HG03175 (cell line): Measurements from ENCODE around the gene CYP4F8.

Experiments used
- ATAC-seq: cut with Tn5 transposase; IDR thresholded peaks from one replicate; pipeline ENCODE4 v1.9.1; 2021; ENCODE audit warnings: mild to moderate bottlenecking, moderate library complexity; ENCODE audit not compliant: unreplicated experiment

Gene CYP4F8

DNA sequence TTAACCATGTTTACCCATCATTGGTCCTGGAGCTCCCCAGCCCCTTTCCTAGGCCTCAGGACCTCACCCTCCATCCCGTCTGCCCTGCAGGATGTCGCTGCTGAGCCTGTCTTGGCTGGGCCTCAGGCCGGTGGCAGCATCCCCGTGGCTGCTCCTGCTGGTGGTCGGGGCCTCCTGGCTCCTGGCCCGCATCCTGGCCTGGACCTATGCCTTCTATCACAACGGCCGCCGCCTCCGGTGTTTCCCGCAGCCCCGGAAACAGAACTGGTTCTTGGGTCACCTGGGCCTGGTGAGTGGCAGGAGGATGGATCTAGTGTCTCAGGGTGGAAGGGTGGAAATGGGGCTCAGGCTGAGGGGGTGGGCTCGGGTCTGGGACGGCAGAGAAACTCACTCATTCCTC is 508 bp downstream of the CYP4F8 start:
- no peak for ATAC-seq

DNA sequence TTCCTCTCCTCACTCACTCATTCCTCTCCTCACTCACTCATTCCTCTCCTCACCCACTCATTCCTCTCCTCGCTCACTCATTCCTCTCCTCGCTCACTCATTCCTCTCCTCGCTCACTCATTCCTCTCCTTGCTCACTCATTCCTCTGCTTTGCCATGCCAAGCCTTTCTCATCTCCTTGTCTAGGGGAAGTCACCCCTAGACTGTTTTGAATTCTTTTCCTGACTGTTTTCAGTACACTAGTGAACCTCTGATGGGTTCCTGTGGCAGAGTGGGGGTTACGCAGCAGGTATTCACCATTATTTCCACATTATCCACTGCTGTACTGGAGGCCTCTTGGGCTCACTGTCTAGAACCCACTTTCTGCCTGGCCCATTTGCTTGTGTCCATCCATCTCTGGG is 1.2 kb downstream of the CYP4F8 start:
- no peak for ATAC-seq

DNA sequence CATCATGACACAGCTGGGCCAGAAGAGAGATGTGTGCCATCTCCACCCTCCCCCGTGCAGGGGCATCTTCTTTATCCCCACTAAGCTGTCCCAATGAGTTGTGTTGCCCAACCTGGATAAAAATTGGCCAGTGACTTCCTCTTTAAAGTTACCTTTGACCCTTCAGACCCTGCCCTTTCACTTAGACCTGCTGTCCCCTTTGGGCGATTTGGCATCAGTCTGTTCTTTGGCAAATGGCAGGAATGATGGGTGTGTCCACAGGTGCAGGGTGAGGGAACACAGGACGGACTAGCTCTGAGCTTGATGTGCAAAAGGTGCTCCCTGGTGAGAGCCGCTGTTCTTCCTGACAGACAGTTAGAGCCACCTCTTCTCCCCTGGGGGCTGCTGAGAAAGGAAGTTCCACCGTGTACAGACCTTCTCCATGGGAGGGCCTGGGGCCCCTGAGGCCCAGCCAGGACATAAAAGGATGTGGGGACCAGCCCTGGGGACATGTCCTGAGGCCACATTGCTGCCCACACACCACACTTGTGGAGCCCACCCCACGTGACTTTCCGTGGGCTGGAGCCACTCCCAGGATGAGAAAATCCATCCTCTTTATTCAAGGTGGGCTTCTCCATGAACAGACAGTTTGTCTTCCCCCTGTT is 1.7 kb downstream of the CYP4F8 start:
- no peak for ATAC-seq

DNA sequence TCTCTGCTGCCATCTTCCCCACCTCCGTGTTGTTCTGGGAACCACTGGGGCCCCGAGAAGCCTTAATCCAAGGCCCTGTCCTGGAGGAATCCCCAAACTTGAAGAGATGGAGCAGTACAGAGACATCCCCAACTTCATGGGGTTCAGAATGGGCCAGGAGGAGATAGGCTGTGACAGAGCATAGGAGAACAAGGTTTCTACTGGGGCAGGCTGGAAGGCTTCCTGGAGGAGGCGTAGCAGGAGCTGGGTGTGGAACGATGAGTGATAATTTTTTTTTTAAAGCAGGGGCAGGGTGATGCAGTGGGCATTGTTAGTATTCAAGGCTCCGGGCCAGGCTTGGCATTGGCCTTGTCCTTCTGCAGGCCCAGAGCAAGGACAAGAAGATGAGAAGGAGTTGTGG is 3.3 kb downstream of the CYP4F8 start:
- no peak for ATAC-seq

DNA sequence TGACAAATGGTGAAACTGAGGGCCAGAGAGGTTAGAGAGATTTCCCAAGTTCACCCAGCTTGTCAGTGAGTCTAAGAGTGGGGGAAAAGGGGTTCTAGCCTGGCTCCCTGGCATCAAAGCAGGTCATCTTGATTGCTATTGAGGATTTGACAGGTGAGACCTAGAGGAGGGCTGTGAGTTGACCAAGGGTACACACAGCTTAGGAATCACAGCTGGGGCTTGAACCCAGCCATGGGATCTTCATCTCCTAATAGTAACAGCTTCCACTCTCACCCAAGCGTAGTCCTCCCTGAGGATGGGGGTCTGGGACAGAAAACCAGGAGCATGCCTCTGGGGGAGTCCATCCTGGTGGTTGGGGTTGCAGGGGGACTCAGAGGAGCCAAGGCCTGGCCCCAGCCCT is 6.8 kb downstream of the CYP4F8 start:
- ATAC-seq, result no peak

DNA sequence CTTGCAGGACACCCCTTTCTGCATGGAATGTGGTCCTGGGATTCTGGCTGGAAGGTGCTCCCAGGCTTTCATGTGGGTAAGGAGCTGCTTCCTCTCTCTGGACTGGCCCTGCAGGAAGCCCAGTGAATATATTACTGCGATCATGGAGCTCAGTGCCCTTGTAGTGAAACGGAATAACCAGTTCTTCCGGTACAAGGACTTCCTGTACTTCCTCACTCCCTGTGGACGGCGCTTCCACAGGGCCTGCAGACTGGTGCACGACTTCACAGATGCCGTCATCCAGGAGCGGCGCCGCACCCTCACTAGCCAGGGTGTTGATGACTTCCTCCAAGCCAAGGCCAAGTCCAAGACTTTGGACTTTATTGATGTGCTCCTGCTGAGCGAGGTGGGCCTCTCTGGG is 8.0 kb downstream of the CYP4F8 start:
- ATAC-seq, result no peak

DNA sequence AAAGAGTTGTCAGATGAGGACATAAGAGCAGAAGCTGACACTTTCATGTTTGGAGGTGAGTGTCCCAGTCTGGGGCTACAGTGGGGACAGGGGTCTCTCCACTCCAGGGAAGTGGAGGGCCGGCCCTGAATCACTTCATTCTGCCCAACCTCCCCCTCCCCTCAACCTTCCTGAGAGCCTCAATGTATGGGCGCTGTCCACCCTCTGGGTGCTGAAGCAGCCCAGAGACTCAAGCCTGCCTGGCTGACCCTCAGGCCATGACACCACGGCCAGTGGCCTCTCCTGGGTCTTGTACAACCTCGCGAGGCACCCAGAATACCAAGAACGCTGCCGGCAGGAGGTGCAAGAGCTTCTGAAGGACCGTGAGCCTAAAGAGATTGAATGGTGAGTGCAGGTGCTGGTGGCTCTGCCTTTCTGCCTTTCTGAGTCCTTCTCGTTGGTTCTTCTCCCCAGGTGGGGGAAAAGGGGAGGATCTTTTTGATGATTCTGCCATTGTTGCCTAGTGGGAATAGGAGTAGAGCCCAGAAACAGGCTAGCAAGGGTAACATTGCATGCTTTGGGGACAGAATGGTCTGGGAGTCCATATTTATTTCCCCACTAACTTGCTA is 8.8 kb downstream of the CYP4F8 start:
- ATAC-seq, result no peak

DNA sequence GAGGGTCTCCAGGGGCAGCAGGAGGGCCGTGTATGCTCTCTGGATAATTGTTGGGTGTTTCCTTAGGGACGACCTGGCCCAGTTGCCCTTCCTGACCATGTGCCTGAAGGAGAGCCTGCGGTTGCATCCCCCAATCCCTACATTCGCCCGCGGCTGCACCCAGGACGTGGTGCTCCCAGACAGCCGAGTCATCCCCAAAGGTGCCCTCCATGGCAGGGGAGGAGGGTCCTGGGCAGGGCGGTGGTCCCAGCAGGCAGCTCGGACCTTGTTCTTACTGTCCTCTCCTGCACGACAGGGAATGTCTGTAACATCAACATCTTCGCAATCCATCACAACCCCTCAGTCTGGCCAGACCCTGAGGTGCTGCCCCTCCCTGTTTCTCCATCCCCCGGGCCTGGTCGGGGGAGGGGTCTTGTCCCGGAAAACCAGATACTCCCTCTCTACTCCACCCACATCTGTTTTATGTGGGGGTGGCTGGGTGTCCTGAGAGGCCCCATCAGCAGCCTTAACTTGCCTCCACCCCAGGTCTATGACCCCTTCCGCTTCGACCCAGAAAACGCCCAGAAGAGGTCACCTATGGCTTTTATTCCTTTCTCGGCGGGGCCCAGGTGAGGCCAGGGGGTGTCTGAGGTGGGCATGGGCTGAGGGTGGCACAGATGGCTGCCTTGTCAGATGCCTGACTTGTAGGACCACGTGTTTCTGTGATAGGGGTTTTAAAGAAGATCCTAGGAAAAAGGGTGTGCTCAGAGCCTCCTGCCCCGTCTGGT is 13.4 kb downstream of the CYP4F8 start:
- no peak for ATAC-seq

DNA sequence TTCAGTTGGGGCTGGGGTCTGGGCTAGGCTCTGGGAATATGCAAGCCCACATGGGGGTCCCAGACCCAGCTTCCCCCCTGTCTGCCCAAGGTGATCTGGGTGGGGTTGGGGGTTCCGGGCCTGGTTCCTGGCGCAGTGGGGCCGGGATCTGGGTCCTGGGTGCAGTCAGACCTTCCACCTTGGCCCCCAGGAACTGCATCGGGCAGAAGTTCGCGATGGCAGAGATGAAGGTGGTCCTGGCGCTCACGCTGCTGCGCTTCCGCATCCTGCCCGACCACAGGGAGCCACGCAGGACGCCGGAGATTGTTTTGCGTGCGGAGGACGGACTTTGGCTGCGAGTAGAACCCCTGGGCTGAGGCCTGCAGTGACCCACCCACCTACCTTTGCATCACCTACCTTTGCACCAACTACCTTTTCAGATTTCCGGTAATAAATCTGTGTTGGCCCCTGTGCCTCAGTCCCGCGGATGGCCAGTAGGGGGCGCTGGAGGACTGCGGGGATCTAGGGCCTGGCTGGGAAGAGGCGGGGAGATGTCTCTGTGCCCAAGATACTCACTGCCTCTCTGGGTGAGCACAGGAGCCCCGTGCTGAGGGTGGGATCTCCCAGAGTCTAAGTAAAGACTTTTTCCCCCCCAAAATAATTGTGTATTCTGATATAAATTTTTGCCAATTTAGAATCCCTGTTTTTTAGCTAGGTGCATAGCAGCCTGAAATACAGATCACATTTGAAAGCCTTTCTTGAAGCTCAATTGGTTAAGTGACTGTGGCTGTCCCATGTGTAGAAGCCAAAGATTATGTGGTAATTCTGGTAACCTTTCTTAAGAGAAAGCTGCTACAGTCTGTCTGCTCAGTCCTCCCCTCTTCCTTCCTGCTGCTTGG is 14.2 kb downstream of the CYP4F8 start:
- no peak for ATAC-seq

DNA sequence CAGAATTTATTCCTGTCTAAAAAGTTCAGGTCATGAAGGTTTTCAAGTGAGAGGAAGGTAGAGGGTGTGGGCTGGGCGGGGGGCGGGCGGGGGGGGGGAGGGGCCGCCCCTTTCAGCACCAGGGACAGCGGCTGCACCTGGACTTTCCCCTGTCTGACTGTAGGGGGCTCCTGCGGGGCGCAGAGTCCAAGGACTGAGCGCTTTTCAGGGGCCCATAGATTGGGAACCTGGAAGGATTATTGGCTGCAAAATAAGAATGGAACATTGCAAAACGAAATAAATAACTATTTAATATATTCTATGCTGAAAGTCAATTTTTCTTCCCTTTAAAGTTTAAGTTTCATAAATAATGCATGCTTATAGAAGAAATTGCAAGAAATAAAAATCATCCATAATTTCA is 16.8 kb downstream of the CYP4F8 start:
- no peak for ATAC-seq

DNA sequence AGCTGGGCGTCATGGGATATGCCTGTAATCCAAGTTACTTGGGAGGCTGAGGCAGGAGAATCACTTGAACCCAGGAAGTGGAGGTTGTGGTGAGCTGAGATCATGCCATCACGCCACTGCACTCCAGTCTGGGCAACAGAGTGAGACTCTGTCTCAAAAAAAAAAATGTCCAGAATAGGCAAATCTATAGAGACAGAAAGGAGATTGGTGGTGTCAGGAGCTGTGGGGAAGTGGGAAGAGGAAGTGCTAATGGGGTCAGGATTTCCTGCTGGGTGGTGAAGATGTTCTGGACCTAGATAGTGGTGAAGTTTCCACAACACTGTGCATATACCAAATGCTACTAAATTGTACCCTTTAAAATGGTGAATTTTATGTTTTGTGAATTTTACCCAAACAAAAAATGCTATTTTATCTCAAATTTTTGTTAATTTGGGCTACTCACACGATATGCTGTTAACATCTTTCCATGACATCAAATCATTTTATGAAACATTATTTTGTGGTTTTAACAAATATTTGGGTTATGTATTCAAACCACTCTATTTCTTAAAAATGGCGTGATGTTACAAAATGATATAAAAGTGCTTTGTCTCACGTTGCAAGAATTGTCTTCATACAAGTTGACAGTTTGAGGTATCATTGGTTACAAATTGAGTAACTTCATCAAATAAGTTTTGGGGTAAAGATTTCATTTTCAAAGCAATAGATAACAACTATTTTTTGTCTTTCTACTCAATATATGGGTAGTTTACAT is 18.2 kb downstream of the CYP4F8 start:
- ATAC-seq, result no peak

DNA sequence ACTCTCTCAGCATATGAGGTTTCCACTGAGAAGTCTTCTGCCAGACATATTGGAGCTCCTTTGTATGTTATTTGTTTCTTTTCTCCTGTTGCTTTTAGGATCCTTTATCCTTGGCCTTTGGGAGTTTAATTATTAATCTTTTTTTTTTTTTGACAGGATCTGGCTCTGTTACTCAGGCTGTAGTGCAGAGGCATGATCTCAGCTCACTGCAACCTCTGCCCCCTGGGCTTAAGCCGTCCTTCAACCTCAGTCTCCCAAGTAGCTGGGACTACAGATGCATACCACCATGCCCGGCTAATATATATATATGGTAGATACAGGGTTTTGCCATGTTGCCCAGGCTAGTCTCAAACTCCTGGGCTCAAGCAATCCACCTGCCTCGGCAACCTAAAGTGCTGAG is 19.1 kb downstream of the CYP4F8 start:
- no peak for ATAC-seq

DNA sequence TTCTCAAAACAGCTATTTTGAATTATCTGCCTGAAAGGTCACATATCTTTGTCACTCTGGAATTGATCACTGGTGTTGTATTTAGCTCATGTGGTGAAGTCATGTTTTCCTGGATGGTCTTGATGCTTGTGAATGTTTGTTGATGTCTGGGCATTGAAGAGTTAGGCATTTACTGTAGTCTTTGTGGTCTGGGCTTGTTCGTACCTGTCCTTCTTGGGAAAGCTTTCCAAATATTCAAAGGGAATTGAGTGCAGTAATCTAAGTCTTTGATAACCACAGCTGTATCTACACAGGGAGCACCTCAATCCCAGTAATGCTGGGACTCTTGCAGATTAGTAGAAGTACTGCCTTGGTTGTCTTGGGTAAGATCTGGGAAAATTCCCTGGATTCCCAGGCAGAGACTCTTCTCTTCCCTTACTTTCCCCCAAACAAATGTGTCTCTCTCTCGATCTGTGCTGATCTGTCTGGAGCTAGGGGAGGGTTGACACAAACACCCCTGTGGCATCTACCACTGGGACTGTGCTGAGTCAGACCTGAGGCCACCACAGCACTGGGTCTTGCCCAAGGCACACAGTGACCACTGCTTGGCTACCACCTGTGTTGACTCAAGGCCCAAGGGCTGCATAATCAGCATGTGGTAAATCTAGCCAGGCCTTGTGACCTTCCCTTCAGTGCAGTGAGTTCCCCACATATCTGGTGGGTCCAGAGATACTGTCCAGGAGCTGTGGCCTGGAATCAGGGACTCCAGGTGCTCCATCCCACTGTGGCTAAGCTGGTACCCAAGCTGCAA is 20.2 kb downstream of the CYP4F8 start:
- no peak for ATAC-seq

DNA sequence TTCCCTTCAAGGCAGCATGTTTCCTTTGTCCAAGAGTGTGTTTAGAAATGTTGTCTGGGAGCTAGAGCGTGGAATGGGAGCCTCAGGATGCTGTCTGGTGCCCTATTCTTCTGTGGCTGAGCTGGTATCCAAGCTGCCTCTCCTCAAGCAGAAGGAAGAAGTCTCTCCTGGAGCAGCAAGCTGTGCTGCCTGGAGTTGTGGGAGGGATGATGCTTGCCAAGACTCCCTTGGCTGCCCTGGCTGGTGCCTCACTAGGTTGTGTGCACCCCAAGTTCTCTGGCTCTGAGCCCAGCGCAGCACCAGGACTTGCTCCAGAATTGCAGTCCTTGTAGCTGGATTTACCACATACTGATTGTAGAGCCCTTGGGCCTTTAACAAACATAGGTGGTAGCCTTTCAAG is 21.0 kb downstream of the CYP4F8 start:
- ATAC-seq, result no peak

DNA sequence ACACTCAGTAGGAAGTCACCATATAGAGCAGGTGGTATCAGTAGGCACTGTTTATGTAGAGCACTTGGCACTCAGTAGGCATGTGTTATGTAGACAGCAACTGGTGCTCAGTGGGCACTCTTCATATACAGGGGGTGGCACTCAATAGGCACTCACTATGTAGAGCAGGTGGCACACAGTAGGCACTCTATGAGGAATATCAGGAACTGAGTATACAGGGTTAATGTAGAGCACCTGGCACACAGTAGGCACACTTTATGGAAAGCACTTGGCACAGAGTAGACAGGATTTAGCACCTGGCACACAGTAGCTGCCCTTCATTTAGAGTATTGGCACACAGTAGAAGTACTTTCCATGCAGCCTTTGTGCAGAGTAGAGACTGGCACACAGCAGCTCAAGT is 24.6 kb downstream of the CYP4F8 start:
- ATAC-seq, result no peak

DNA sequence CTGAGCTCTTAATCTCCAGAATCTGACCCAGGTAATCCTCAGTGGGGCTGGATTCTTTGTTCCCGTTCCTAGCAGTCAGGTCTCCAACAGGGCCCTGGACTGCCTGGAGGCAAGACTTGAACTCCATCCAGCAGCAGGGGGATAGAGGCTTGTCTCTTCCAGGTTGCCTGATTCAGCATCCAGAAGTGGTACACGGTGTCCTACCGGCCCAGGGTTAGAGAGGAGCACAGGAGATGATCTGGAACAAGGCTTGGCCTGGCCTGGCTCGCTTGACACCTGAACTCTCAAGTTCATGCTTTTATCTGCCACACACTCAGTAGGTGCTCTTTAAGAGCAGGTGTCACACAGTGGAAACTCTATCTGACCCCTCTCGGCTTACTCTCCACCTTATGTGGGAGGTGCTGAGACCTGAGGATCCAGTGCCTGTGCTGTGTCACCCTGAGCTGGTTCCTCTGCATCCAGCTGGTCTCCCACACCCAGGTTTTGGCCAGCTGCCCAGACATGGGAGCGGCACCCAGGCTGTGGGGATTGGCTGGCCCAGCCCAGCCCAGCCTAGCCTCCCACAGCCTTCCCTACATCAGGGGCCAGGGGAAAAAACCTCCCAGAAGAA is 25.4 kb downstream of the CYP4F8 start, which contains the start of gene CYP4F3:
Gene CYP4F3, plus strand, starts transcription at position 604 of the 610 bp plus-strand sequence. CDS start 519 bp downstream, outside the sequence.
- no peak for ATAC-seq

DNA sequence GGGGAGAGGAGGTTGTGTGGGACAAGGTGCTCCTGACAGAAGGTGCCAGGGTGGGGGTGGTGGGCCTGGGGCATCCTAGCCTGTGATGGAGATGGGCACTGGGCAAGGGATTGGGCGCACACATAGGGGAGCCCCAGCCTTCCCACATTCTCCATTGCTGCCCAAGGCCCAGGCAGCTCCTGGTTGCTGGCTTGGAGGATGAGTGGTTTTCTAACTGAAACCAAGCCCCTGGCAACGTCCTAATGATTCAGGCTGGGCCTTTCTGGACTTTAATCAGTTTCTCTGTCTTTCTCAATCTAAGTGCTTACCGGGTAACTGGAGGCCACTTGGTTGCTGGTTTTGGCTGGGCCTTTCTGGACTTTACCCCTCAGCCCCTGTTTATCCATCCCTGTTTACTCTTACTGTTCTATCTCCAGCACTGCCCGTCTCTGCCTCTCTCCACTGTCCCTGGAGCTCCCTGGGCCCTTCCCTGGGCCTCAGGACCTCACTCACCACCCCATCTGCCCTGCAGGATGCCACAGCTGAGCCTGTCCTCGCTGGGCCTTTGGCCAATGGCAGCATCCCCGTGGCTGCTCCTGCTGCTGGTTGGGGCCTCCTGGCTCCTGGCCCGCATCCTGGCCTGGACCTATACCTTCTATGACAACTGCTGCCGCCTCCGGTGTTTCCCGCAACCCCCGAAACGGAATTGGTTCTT is 26.0 kb downstream of the CYP4F8 start:
- no peak for ATAC-seq

DNA sequence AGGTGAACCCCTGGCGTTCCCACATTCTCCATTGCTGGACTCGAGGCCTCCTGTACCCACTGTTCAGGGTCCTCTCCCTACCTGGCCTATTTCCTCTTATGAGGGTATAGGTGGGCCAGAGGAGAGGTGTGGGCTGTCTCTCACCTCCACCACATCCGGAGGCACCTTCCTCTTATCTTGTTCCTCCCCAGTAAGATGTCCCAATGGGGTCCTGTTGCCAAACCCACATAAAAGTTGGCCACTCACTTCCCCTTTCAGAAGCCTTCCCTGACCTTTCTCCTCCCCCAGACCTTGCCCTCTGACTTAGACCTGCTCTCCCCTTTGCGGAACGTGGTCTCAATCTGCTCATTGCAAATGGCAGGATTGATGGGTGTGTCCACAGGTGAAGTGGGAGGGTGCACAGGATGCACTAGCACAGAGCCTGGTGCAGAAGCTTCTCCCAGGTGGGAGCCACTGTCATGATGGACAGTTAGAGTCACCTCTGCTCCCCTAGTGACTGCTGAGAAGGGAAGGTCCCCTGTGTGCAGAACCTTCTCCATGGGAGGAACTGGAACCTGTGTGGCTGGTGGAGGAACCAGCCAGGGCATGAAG is 27.0 kb downstream of the CYP4F8 start:
- no peak for ATAC-seq
